Natural killer cell (primary cell): ENCODE data around the gene ANXA3. TPM values are rescaled to one million over a fixed set of nuclear protein-coding genes. Genes with fewer than 3 reads are reported as not detected.

ENCODE experiments used
- ATAC-seq, 3 donors: fragments of 150-1000 bp in 2 of 3; fragments of 200-7000 bp in 1 of 3; cut with Tn5 transposase; 1 replicate in 1 of 3; 2 replicates in 2 of 3; pipeline ENCODE4 v1.10.0; 2021; ENCODE audit warnings: mild to moderate bottlenecking in 2 of 3, moderate library complexity in 2 of 3
- DNase-seq, 2 donors: peaks; one replicate each; pipeline versions ENCODE4 v3.0.0 to v3.0.0-alpha.2; 2013 to 2021; ENCODE audit warnings: mixed read lengths in 1 of 2
- H3K27ac ChIP-seq: one replicate; pipeline ENCODE4 v1.5.1; 2013; ENCODE audit warnings: mild to moderate bottlenecking, low read length
- H3K27me3 ChIP-seq: one replicate; pipeline ENCODE4 v1.6.1; 2013; ENCODE audit warnings: low read length; ENCODE audit not compliant: control insufficient read depth, insufficient read depth
- H3K36me3 ChIP-seq: one replicate; pipeline ENCODE4 v1.6.1; 2013; ENCODE audit warnings: low read length; ENCODE audit not compliant: control insufficient read depth, insufficient read depth
- H3K4me1 ChIP-seq: one replicate; pipeline ENCODE4 v1.6.1; 2013; ENCODE audit warnings: low read length; ENCODE audit not compliant: control insufficient read depth, insufficient read depth
- H3K4me3 ChIP-seq: one replicate; pipeline ENCODE4 v1.5.1; 2013; ENCODE audit warnings: low read length
- H3K9me3 ChIP-seq: one replicate; pipeline ENCODE4 v1.6.1; 2013; ENCODE audit warnings: low read length; ENCODE audit not compliant: control insufficient read depth, insufficient read depth
- H3K27ac Mint-ChIP-seq, 2 donors: one replicate each; pipeline ENCODE4 v1.8.0; 2022; ENCODE audit warnings: mild to moderate bottlenecking in 2 of 2, mixed read lengths in 2 of 2, moderate library complexity in 1 of 2
- H3K27me3 Mint-ChIP-seq, 2 donors: one replicate each; pipeline ENCODE4 v1.8.0; 2022; ENCODE audit warnings: low read depth in 2 of 2, mixed read lengths in 2 of 2
- H3K36me3 Mint-ChIP-seq: one replicate; pipeline ENCODE4 v1.8.0; 2022; ENCODE audit warnings: mixed read lengths
- H3K4me1 Mint-ChIP-seq, 2 donors: one replicate each; pipeline ENCODE4 v1.8.0; 2022; ENCODE audit warnings: mixed read lengths in 2 of 2
- H3K4me3 Mint-ChIP-seq: one replicate; pipeline ENCODE4 v1.8.0; 2022; ENCODE audit warnings: mild to moderate bottlenecking, moderate library complexity, mixed read lengths
- H3K9me3 Mint-ChIP-seq, 2 donors: one replicate each; pipeline ENCODE4 v1.8.0; 2022; ENCODE audit warnings: mixed read lengths in 2 of 2
- WGBS: methylation state at CpG from one replicate; pipeline ENCODE4 v1.1.7; 2013; ENCODE audit warnings: missing lambda C conversion rate; ENCODE audit not compliant: insufficient coverage; 5-methylcytosine and 5-hydroxymethylcytosine counted together
- intact Hi-C: fragments of 100-400 bp; cut with micrococcal nuclease; formaldehyde crosslinking; loops from one replicate; pipeline ENCODE4 v1.14.2; 2022
- total RNA-seq, 4 donors: library from RNA; stranded (reverse); fragments of 120-200 nt in 1 of 4; gene quantifications; one replicate each; pipeline versions ENCODE4 v1.2.3 to v1.2.4, GENCODE V29; 2013 to 2022
- TF ChIP-seq, protein P1 (sequence below): fragments of 200-600 bp; IDR thresholded peaks from one replicate; pipeline ENCODE4 v1.8.0; 2022; ENCODE audit warnings: antibody characterized with exemption

The ANXA3 gene
- total RNA-seq, 3 donors from 2014 or later (not counting 1 experiment from before 2014, with no cell fraction given), result 1.1 to 1.2 TPM; not detected in 1

DNA sequence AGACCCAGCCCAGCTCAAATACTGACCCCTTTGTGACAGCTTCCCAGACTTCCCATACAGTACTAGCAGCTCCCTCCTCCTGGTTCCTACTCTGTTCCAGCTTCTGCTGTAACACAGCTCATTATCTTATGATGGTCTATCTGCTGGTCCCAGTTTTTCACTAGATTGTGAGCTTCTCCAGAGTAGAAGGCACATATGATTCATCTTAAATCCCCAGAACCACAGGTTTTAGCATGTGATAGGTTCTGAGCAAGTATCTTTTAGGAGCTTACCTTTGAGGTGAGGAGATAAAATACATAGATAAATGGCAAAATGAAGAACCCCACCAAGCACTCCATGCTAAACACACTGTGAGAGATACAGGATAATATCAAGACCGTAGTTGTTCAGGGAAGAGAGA, 27.6 kb upstream of the ANXA3 start:
- intact Hi-C loops, result no loop called here
- H3K27me3 Mint-ChIP-seq, result peaks cover 7 to 16% of the 10 kb centered on the region in 2 donors
- H3K36me3 Mint-ChIP-seq, result no peaks in the 10 kb centered on the region
- no peaks in the 10 kb centered on the region for H3K27me3 ChIP-seq
- H3K27ac Mint-ChIP-seq, result no peak overlapping the region
- H3K4me3 ChIP-seq, result no peak overlapping the region
- TF ChIP-seq, protein P1, sequence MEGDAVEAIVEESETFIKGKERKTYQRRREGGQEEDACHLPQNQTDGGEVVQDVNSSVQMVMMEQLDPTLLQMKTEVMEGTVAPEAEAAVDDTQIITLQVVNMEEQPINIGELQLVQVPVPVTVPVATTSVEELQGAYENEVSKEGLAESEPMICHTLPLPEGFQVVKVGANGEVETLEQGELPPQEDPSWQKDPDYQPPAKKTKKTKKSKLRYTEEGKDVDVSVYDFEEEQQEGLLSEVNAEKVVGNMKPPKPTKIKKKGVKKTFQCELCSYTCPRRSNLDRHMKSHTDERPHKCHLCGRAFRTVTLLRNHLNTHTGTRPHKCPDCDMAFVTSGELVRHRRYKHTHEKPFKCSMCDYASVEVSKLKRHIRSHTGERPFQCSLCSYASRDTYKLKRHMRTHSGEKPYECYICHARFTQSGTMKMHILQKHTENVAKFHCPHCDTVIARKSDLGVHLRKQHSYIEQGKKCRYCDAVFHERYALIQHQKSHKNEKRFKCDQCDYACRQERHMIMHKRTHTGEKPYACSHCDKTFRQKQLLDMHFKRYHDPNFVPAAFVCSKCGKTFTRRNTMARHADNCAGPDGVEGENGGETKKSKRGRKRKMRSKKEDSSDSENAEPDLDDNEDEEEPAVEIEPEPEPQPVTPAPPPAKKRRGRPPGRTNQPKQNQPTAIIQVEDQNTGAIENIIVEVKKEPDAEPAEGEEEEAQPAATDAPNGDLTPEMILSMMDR, result no peak
- no peak overlapping the region for H3K27ac ChIP-seq
- H3K4me1 ChIP-seq, result no peaks in the 10 kb centered on the region
- no peak for DNase-seq
- 83% methylated on average over 1 of the region's 1 CpG for WGBS
- H3K36me3 ChIP-seq, result no peaks in the 10 kb centered on the region
- no peak for ATAC-seq
- H3K9me3 Mint-ChIP-seq, result no peaks in the 10 kb centered on the region
- no peaks in the 10 kb centered on the region for H3K4me1 Mint-ChIP-seq
- no peak overlapping the region for H3K4me3 Mint-ChIP-seq
- H3K9me3 ChIP-seq, result no peaks in the 10 kb centered on the region

DNA sequence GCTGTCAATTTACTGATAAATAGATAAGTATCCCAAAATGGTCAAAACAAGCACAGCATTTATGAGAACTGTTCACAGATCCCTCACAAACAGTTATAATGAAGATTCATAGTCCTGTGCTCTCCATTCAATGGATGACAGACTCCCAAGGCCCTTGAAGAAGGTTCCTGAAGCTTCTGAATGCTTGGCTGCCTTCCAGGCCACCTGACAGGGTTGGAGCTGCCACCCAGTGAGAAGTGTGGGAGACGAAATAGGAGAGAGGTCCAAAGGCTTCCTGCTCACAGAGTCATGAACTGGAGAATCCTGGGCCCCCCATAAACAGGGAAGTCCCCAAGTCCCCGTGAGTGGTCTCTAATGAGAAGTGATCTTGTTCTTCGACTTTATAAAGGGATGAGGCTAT, 26.0 kb upstream of the ANXA3 start:
- H3K27me3 ChIP-seq, result no peaks in the 10 kb centered on the region
- H3K4me1 ChIP-seq, result no peaks in the 10 kb centered on the region
- DNase-seq (no peak), ATAC-seq (no peak)
- H3K36me3 Mint-ChIP-seq, result no peaks in the 10 kb centered on the region
- no peaks in the 10 kb centered on the region for H3K4me1 Mint-ChIP-seq
- no peak overlapping the region for H3K27ac Mint-ChIP-seq
- peaks cover 4 to 6% of the 10 kb centered on the region in 2 donors for H3K27me3 Mint-ChIP-seq
- TF ChIP-seq, protein P1, result no peak
- no peaks in the 10 kb centered on the region for H3K36me3 ChIP-seq
- intact Hi-C loops, result no loop called here
- no peak overlapping the region for H3K4me3 Mint-ChIP-seq
- no peaks in the 10 kb centered on the region for H3K9me3 ChIP-seq
- H3K27ac ChIP-seq, result no peak overlapping the region
- WGBS, result 61% methylated on average over 3 of the region's 3 CpGs
- no peaks in the 10 kb centered on the region for H3K9me3 Mint-ChIP-seq
- H3K4me3 ChIP-seq, result no peak overlapping the region

DNA sequence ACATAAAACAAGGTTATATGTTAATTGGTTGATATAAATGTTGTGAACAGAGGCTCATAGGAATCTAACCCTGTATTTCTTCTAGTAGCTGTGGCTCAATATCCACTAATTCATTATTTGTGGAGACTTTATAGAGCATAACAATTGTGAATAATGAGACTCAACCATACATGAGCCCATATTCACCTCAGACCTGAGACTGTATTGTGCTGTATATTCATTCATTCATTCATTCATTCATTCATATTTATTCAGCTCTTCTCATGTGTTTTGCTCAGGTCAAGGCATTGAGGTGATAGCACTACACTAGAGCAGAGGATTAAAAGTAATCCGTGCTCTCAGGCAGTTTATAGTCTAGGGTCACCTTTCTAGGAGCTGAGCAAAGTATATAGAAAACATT, 24.5 kb upstream of the ANXA3 start:
- TF ChIP-seq, protein P1, result no peak
- Mint-ChIP-seq H3K9me3 (no peaks in the 10 kb centered on the region), H3K36me3 (no peaks in the 10 kb centered on the region), H3K27ac (no peak overlapping the region), H3K4me3 (no peak overlapping the region), H3K27me3 (peaks cover 0 to 6% of the 10 kb centered on the region in 2 donors), H3K4me1 (no peaks in the 10 kb centered on the region)
- Histone ChIP-seq H3K9me3 (no peaks in the 10 kb centered on the region), H3K27ac (no peak overlapping the region), H3K27me3 (no peaks in the 10 kb centered on the region), H3K36me3 (no peaks in the 10 kb centered on the region), H3K4me3 (no peak overlapping the region), H3K4me1 (no peaks in the 10 kb centered on the region)
- no peak for DNase-seq
- intact Hi-C loops, result no loop called here
- no peak for ATAC-seq
- 73% methylated on average over 1 of the region's 1 CpG for WGBS

DNA sequence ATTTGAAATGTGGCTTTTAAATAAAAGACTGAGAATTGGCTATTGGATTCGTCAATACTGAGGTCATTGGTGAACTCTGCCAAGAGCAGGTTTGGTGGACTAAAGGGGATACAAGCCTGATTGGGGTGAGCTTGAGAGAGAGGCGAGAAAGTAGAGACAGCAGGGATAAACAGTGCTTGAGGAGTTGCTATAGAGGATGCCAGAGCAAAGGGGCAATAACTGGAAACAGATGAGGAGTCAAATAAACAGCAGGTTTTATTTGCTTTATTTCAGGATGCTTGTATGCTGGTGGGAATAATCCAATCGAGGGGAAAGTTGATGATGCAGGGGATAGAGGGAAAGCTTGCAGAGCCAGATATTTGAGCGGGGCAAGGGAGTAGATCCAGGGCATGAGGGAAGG, 24.0 kb upstream of the ANXA3 start:
- Mint-ChIP-seq H3K4me3 (no peak overlapping the region), H3K9me3 (no peaks in the 10 kb centered on the region), H3K36me3 (no peaks in the 10 kb centered on the region), H3K27ac (no peak overlapping the region), H3K27me3 (peaks cover 0 to 9% of the 10 kb centered on the region in 2 donors), H3K4me1 (no peaks in the 10 kb centered on the region)
- ATAC-seq (no peak), DNase-seq (no peak)
- Histone ChIP-seq H3K4me1 (no peaks in the 10 kb centered on the region), H3K36me3 (no peaks in the 10 kb centered on the region), H3K4me3 (no peak overlapping the region), H3K9me3 (no peaks in the 10 kb centered on the region), H3K27me3 (no peaks in the 10 kb centered on the region), H3K27ac (no peak overlapping the region)
- 83% methylated on average over 4 of the region's 4 CpGs for WGBS
- intact Hi-C loops, result no loop called here
- TF ChIP-seq, protein P1, result no peak
